Activated CD4-positive, alpha-beta T cell treated with anti-CD3 and anti-CD28 coated beads for 1 hour (primary cell): ENCODE data around the gene S100A2.
"Not testable (repeated sequence)": the region's sequence is repeated elsewhere in the genome, so short reads cannot be mapped to it uniquely, and the experiment has no call there.

Source experiments
- DNase-seq: peaks from one replicate; pipeline ENCODE4 v3.0.0-alpha.2; 2020

Gene S100A2

DNA sequence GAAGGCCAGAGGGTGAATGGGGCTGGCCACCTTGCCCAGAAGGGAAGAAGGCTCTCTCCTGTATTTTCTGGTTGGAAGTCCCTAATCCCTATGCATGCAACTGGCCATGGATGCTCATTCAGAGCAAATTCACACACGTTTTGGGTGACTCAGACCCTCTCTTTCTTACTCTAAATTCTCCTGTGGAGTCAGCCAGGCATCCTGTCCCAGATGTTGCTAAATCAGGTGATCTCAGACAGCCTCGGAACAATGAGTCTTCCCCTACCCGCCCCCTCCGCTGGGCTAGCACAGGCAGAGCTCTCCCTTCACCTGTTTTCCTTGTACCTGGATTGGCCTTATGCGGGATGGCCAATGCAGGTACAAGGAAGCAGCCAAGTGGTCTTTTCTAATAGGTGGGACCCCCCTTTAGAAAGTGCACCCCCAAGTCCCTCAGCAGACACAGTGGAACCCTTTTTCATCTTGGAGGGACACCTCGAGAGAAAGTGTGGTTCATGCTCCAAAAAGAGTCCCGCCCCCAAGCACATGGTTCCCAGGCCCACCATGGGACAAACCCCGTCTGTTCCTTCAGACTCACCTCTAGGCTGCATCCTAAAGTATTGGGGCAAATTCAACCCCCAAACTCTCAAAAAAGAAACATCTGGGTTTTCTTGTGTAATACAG, 38.5 kb downstream of the S100A2 start:
- DNase-seq, result no peak

DNA sequence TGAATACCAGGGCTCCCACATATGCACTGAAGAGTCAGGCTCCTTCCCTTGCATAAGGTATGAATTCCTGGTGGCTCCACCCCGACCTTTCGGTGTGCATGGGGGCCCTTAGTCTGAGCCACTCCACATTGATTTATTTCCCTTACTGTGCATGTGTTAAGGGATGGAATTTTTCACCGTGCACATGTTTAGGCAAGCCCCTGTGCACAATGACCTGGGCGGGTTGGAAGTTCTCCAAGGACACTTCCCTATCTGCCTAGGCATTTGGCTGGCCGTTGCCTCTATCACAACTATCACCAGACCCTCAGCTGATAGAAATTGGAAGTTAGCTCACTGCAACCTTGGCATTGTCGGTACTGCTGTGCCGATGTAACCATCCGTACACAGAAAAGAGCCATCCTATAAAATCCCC, 39.5 kb downstream of the S100A2 start:
- DNase-seq, result no peak

DNA sequence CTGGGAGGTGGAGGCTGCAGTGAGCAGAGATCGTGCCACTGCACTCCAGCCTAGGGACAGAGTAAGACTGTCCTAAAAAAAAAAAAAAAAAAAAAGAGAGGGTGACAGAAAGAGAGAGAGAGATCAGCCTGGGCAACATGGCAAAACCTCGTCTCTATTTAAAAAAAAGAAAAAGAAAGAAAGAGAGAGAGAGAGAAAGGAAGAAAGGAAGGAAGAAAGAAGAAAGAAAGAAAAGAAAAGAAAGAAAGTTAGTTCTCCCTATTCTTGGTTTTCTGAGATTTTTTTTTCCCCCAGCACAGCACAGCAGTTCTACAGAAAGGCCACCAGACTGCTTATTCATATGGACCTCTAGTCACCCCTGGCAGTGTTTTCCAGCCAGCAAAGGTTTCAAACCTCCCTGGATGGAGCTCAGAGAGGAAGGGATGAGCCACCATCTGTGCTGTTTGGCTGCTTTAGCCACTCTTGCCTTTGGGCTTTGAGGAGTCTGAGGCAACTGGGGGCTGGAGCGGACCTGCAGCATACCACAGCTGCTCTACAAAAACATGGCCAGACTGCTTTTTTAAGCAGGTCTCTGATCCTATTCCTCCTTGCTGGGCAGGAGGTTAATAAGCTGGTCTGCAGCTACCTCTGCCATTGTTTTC, 40.4 kb downstream of the S100A2 start:
- no peak for DNase-seq

DNA sequence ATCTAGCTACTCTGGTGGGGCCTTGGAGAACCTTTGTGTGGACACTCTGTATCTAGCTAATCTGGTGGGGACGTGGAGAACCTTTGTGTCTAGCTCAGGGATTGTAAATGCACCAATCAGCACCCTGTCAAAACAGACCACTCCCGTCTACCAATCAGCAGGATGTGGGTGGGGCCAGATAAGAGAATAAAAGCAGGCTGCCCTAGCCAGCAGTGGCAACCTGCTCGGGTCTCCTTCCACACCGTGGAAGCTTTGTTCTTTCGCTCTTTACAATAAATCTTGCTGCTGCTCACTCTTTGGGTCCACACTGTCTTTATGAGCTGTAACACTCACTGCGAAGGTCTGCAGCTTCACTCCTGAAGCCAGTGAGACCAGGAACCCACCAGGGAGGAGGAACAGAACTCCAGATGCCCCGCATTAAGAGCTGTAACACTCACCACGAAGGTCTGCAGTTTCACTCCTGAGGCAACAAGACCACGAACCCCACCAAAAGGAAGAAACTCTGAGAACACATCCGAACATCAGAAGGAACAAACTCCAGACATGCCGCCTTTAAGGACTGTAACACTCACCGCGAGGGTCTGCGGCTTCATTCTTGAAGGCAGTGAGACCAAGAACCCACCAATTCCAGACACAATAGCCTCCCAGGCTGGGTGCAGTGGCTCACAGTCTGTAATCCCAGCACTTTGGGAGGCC, 43.1 kb downstream of the S100A2 start:
- not testable (repeated sequence) for DNase-seq

DNA sequence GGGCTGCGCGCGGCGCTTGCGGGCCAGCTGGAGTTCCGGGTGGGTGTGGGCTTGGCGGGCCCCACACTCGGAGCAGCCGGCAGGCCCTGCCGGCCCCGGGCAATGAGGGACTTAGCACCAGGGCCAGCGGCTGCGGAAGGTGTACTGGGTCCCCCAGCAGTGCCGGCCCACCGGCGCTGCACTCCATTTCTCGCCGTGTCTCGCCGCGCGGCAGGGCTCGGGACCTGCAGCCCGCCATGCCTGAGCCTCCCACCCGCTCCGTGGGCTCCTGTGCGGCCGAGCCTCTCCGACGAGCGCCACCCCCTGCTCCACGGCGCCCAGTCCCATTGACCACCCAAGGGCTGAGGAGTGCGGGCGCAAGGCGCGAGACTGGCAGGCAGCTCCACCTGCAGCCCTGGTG, 43.8 kb downstream of the S100A2 start:
- DNase-seq, result not testable (repeated sequence)

DNA sequence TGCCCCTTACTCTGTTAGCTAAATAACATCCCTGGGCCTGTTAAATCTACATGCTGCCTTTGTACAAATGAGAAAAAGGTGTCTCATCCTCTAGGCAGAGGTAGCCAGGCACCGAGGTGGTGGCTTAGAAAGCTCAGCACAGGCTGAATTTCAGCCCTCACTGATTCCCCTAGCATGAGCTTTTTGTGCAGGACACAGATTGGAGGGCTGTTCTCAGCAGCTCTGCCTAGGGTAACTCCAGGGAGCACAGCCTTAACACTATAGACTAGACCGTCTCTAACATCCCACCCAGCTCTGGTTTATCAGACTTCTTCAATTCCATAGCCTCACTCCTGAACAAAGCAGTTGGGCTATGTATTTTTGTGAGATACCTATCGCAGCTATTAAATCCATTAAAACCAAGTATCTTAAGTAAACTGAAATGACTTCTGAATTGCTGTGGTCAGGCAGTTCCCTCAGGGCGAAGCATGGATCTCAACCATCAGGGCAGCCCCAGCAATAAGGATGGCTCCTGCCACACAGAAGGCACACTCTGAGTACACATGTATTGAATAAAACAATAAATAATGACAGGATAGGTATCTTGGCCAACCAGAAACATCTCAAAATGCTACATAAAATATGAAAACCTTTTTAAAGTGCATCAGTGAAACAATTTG, 44.7 kb downstream of the S100A2 start:
- DNase-seq, result no peak

DNA sequence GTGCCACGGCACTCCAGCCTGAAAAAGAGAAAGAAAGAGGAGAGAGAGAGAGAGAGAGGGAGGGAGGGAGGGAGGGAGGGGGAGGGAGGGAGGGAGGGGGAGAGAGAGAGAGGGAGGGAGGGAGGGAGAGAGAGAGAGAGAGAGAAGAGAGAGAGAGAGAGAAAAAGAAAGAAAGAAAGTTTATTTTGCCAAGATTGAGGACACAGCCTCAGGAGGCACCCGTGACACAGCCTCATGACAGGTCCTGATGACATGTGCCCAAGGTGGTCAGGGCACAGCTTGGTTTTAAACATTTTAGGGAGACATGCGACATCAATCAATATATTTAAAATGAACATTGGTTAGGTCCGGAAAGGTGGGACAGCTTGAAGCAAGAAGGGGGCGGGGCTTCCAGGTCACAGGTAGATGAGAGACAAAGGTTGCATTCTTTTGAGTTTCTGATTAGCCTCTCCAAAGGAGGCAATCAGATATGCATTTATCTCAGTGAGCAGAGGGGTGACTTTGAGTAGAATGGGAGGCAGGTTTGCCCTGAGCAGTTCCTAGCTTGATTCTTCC, 45.4 kb downstream of the S100A2 start:
- not testable (repeated sequence) for DNase-seq

DNA sequence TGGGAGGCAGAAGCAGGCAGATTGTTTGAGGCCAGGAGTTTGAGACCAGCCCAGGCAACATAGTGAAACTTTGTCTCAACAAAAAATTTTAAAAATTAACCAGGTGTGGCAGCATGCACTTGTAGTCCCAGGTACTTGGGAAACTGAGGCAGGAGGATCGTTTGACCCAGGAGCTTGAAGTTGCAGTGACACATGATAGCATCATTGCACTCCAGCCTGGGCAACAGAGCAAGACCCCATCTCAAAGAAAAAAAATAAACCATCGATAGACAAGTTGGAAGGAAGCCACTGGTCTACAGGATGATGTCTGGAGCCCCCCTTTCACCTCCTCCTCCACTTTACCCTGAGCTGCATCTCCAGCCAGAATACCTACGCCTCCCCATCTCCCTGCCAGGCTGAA, 46.4 kb downstream of the S100A2 start:
- DNase-seq, result no peak

DNA sequence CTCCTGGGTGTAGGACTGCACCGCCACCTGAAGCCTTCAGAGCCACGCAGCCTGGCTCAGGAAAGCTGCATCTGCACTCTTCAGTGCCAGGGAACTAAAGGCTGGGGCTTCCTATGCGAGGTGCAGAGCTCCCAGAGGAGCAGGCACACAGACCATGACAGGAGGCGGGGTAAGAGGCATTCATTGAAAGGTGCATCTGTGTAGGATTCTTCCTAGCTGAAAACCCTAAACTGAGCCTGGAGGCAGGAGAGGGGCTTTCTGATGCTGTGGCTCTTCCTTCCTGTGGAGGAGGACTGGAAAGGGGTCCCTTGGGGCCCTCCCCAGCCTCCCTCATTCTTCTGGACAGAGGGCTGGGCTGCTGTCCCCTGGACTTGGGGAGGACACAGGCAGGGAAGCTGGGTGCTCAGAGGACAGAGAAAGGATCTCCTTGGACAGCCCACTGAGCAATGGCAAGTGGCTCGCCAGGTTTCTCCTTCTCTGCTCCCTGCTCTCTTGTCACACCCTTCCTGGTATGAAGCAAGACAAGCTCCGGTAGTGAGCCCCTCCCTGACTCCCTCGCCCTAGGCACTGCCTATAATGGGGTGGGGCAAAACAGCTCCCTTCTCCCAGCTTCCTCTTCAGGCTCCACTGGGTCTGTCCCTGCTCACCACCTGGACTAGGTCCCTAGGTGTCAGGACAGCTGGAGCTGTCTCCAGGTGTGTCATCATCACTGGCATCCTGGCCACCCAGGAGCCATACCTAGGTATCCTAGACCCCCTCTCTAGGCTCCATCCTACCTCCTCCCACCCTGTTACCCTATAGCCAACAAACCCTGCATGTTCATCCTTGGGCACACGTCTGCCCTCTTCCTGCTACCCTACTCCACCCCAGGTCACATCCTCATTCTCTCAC, 49.9 kb downstream of the S100A2 start:
- DNase-seq, result no peak

DNA sequence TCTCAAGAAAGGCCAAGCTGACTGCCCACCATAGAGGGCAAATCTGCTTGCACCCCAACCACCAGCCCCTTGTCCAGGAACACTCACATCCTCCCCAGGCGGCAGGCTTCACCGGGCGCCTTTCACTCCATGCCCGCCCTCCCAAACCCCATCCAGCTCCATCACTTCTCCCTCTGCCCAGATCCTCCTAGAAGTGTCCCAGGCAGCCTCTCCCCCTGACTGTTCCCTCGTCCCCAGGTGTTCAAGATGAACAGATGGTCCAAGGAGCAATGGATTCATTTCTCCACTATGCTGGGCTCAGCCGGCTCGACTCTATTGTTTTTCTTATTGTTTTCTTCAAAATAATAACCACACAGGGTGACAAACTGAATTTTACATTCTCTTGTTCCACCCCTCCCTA, 52.0 kb downstream of the S100A2 start:
- no peak for DNase-seq

DNA sequence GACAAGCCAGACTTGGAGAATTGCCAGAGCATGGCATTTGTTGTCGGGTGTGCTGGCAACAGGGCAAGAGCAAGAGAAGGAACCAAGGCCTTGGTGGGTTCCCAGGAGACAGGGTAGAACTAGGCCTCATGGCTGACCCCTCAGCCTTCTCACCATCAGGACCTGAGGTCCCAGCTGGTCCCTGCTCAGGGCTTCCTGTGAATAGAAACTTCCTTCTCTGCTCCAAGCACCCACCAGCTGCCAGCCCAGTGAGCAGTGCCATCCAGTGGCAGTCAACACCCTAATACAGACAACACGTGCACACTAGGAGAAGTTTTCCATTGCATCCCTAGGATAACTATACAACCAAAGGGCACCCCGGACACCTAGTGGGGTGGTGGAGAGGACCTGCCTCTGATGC, 52.6 kb downstream of the S100A2 start:
- no peak for DNase-seq
